ENCODE measurements around the gene PHLDB2. TPM values are rescaled to one million over a fixed set of nuclear protein-coding genes. Genes with fewer than 3 reads are reported as not detected.

Gene PHLDB2
- total RNA-seq, 2 donors from 2014 or later: 15.3 to 32.3 TPM

GRCh38 chr3:111978583-111979433 is 119.7 kb downstream of the PHLDB2 start, which contains the start of gene ABHD10:
Gene ABHD10 (plus strand): TSS chr3:111979026. CDS start chr3:111979062, 36 bp downstream.
- H3K9me3 ChIP-seq: no peaks in the 10 kb centered on the region
- H3K4me1 ChIP-seq (replicated peaks): peaks cover 6% of the 10 kb centered on the region
- no peaks in the 10 kb centered on the region for H3K27me3 ChIP-seq (replicated peaks; ENCODE audit: insufficient read depth)
- peak within 1 kb of the TSS; percentile 72 to 87 for H3K27ac ChIP-seq
- peak; percentile 94 for TF ChIP-seq POLR2A (IDR thresholded peaks at IDR 0.05)
- peak in 1 of 4 experiments; percentile 20 for TF ChIP-seq CTCF (IDR thresholded peaks at IDR 0.05)
- peak; percentile 99 for TF ChIP-seq POLR2AphosphoS5 (IDR thresholded peaks at IDR 0.05)
- H3K4me3 ChIP-seq: peak within 1 kb of the TSS; percentile 71 to 88
- H3K36me3 ChIP-seq: no peaks in the 10 kb centered on the region
- DNase-seq (ENCODE audit: low spot score): peak; percentile 95
- intact Hi-C loops (cut with DNase I): no loop called here
- WGBS: 1% methylated on average over 44 of the region's 61 CpGs

- Histone ChIP-seq H3K36me3 (no peaks in the 10 kb centered on the region), H3K4me1 (replicated peaks) (peaks cover 6% of the 10 kb centered on the region), H3K27me3 (replicated peaks; ENCODE audit: insufficient read depth) (no peaks in the 10 kb centered on the region), H3K9me3 (no peaks in the 10 kb centered on the region), H3K27ac (peak overlapping the region; percentile 72 to 87), H3K4me3 (peak overlapping the region; percentile 71 to 88)
- no peak for DNase-seq (ENCODE audit: low spot score)
- no peak for TF ChIP-seq POLR2AphosphoS5 (IDR thresholded peaks at IDR 0.05)
- intact Hi-C loops (cut with DNase I): no loop called here
- 12% methylated on average over 5 of the region's 5 CpGs for WGBS
Observed at GRCh38 chr3:111979434-111980038, 120.5 kb downstream of the PHLDB2 start.

- Histone ChIP-seq H3K4me3 (no peak overlapping the region), H3K36me3 (no peaks in the 10 kb centered on the region), H3K4me1 (replicated peaks) (peaks cover 6% of the 10 kb centered on the region), H3K27me3 (replicated peaks; ENCODE audit: insufficient read depth) (no peaks in the 10 kb centered on the region), H3K27ac (no peak overlapping the region), H3K9me3 (no peaks in the 10 kb centered on the region)
- DNase-seq (ENCODE audit: low spot score): no peak
- TF ChIP-seq CTCF (IDR thresholded peaks at IDR 0.05) (no peak), POLR2A (IDR thresholded peaks at IDR 0.05) (no peak)
- 77% methylated on average over 10 of the region's 10 CpGs for WGBS
- intact Hi-C loops (cut with DNase I): no loop called here
Observed at GRCh38 chr3:111980716-111981456, 121.8 kb downstream of the PHLDB2 start.

GRCh38 chr3:111981457-111981763 is 122.3 kb downstream of the PHLDB2 start:
- H3K27ac ChIP-seq: peak overlapping the region in 1 of 2 donors; percentile 7
- TF ChIP-seq CTCF (IDR thresholded peaks at IDR 0.05) (no peak), POLR2AphosphoS5 (IDR thresholded peaks at IDR 0.05) (no peak), POLR2A (IDR thresholded peaks at IDR 0.05) (no peak)
- no peak for DNase-seq (ENCODE audit: low spot score)
- peaks cover 6% of the 10 kb centered on the region for H3K4me1 ChIP-seq (replicated peaks)
- intact Hi-C loops (cut with DNase I): no loop called here
- H3K27me3 ChIP-seq (replicated peaks; ENCODE audit: insufficient read depth): no peaks in the 10 kb centered on the region
- WGBS: 20% methylated on average over 3 of the region's 3 CpGs
- H3K36me3 ChIP-seq: no peaks in the 10 kb centered on the region
- H3K4me3 ChIP-seq: no peak overlapping the region
- no peaks in the 10 kb centered on the region for H3K9me3 ChIP-seq

GRCh38 chr3:111984636-111985298 is 125.7 kb downstream of the PHLDB2 start:
- H3K4me1 ChIP-seq (replicated peaks): peaks cover 6% of the 10 kb centered on the region
- no peaks in the 10 kb centered on the region for H3K36me3 ChIP-seq
- no peaks in the 10 kb centered on the region for H3K27me3 ChIP-seq (replicated peaks; ENCODE audit: insufficient read depth)
- WGBS: 63% methylated on average over 2 of the region's 2 CpGs
- TF ChIP-seq POLR2AphosphoS5 (IDR thresholded peaks at IDR 0.05): no peak
- no peak for TF ChIP-seq POLR2A (IDR thresholded peaks at IDR 0.05)
- TF ChIP-seq CTCF (IDR thresholded peaks at IDR 0.05): no peak
- no peak overlapping the region for H3K27ac ChIP-seq
- H3K9me3 ChIP-seq: no peaks in the 10 kb centered on the region
- DNase-seq (ENCODE audit: low spot score): no peak
- H3K4me3 ChIP-seq: no peak overlapping the region
- intact Hi-C loops (cut with DNase I): no loop called here
